EH (cell line): ENCODE results near the gene IBA57.
A peak's percentile ranks its signal among the peaks of the same experiment; 100 is the strongest.

ENCODE experiments used
- DNase-seq: peaks from one replicate; pipeline ENCODE4 v3.0.0-alpha.2; 2015; ENCODE audit warnings: low read depth

IBA57 gene

DNA sequence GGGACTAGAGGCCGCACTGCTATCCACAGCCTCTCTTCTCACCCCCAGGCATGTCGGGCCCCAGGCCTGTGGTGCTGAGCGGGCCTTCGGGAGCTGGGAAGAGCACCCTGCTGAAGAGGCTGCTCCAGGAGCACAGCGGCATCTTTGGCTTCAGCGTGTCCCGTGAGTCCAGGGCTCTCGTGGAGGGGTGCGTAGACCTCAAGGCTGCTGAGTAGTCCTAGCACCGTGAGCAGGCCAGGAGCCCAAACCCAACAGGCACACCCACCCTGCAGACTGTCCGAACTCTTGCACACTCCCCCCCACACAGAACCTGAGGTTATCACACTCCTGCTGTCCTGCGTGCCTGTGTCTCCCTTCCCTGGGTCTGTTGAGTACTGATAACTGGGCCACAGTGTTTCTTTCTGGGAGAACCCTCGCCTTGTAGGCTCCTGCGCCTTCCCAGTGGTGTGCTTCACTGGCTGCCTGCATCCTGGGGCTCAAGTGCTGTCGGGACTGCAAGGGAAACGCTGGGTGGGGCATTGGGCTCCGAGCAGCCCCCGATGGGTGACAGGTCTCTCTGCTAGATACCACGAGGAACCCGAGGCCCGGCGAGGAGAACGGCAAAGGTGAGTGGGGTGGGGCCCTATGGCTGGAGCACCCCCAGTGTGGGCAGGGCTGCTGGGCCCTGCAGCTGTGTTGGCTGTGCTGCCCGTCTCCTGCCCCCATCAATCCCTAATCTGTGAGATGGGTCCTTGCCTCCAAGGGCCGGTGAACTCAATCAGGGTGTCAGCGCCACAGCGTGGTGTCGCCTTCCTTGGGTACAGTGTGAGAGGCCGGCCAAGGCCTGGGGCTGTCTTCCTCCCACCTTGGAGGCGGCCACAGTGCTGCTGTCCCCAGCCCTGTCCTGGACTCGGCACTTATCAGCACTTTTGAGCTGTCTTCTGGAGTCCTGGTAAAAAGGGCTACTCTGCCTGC lies 19.9 kb upstream of the IBA57 start:
- DNase-seq, result no peak

DNA sequence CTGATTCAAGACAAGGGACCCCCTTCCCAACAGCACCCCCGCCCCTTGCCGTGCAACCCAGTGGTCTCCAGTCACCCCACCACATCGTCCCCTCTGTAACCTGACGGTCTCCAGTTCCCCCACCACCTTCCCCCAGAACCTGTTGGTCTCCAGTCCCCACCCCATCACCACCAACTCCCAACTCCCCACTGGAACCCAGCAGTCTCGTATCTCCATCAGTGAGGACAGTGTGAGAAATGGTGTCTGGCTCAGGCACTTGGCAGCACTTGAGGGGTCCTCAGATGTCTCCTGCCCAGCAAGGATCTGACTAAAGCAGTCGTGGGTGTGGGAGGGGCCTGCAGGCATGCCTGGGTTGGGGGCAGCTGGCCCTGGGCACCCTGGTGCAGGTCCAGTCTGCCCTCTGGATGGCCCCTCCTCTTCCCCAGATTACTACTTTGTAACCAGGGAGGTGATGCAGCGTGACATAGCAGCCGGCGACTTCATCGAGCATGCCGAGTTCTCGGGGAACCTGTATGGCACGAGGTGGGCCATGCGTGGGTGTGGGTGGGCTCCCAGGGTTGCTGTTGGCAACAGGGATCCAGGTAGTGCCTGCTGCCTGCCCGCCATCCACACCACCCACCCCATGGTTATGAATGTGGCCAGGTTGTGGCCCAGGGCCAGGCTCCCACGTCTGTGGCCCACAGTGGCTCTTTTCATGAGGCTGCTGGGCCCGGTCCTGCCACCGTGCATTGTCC lies 19.0 kb upstream of the IBA57 start:
- DNase-seq, result no peak

DNA sequence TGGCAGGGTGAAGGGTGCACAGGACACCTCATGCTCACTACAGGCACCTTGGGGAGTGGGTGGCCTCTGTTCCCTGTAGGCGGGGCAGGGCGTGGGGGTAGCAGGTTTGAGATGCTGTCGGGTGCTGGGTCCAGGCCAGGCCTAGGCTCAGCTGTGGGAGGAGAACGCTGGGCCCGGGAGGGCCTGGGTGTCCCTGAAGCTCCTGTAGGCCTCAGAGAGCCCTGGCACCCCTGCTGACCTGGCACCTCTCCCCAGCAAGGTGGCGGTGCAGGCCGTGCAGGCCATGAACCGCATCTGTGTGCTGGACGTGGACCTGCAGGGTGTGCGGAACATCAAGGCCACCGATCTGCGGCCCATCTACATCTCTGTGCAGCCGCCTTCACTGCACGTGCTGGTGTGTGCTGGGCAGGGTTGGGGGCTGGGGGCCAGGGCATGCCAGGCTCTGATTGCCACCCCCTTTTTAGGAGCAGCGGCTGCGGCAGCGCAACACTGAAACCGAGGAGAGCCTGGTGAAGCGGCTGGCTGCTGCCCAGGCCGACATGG lies 18.4 kb upstream of the IBA57 start:
- DNase-seq, result no peak

DNA sequence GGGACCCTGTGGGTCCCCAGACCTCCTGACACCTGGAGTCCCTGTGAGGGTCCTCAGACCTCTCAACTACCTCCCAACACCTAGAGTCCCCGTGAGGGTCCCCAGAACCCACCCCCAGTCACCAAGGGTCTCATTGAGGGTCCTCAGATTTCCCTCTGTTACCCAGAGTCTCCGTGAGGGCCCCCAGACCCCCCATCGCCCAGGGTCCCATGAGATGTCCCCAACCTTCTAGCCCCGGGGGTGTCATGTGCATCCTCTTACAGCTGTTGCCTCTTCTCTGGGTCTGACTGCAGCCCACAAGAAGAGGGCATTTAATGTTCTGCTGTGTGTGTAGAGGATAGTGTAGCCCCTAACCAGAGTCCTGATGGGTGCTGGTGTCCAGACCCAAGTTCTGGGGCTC lies 17.8 kb upstream of the IBA57 start:
- no peak for DNase-seq

DNA sequence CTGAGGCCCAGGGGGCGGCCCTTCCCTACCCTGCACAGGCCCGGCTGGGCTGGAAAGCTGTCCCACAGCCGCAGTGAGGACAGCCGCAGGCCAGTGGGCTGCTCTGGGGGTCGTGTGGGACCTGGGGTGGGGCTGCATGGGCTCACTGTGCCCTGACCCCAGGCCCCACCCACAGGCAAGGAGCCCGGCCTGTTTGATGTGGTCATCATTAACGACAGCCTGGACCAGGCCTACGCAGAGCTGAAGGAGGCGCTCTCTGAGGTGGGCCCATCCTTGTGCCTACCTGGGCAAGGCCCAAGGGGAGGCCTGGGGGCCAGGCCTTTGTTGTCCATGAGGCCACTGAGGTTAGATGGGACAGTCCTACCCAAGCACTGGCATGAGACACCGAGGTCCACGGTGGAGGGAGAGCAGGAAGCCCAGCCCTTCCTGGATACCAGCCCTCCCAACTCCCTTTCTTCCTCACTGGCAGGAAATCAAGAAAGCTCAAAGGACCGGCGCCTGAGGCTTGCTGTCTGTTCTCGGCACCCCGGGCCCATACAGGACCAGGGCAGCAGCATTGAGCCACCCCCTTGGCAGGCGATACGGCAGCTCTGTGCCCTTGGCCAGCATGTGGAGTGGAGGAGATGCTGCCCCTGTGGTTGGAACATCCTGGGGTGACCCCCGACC lies 17.3 kb upstream of the IBA57 start:
- DNase-seq, result peak; percentile 17

DNA sequence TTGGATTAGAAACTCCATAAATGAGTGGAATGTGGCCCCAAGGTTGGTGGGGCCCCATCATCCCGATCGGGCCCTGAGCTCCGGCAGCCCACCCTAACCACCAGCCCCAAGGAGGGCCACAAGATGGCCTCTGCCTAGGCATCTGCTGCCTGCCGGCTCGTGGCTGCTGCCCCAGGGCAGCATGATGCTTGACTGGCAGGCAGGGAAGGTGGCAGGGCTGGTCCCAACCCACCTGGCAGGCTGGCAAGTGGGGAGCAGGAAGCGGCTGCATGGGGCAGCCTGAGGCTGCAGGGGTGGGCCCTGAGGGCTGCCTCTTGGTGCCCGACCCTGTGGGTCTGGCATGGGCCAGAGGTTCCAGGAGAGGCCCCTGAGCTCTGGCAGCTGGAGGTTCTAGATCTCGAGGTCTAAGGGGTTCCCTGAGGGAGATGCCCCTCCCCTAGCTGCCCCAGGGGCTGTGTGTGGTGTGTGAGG lies 16.6 kb upstream of the IBA57 start:
- DNase-seq, result no peak

DNA sequence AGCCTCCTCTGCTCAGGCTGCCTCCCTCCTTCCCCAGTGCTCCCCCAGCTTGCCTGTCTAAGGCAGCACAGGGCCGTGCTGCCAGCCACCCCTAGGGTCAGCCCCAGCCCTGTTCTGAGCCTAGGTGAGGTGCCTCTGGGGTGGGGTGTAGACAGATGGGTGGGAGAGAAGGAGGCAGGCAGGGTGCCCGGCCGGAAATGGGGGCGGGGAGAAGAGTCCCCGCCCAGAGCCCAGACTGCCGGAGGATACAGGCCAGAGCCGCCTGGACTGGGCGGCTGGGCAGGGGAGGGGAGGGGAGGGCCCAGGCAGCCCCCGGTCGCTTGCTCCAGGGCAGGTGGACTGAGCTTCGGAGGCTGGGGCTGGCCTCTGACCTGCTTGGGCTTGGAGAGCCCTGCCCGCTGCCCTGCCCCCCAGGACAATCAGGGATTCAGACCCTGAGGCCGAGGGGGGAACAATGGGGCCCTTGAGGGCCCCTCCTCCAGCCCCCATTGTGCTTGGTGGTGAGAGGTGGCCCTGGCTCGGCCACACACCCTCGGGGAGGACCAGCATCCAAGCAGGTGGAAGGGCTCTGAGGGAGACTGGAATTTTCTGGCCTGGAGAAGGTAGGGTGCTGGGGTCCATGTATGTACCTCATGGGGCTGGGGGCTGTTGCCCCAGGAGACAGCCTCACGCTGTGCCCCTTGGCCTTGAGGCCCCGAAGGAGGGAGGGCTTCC lies 16.0 kb upstream of the IBA57 start, which contains the start of gene GJC2:
Gene GJC2 (plus strand): TSS at position 525 of the 714 bp plus-strand sequence. CDS start 7,829 bp downstream, outside the sequence.
- DNase-seq, result peak; percentile 50

DNA sequence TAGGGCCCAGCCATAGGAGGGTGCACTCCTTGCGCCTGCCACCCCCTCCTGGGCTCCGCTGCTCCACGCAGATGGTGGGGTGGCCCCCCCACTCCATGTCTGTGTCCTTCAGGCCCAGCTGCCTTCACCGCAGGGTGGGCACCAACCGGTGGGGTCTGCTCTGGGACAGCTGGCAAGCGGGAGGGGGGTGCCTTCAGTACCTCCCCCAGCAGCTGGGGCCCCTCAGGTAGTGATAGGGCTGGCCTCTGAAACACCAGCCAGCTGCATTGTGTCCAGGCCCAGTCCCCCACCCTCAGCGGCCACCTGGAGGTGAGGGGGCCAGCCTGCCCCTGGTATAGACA lies 15.5 kb upstream of the IBA57 start:
- DNase-seq, result no peak

DNA sequence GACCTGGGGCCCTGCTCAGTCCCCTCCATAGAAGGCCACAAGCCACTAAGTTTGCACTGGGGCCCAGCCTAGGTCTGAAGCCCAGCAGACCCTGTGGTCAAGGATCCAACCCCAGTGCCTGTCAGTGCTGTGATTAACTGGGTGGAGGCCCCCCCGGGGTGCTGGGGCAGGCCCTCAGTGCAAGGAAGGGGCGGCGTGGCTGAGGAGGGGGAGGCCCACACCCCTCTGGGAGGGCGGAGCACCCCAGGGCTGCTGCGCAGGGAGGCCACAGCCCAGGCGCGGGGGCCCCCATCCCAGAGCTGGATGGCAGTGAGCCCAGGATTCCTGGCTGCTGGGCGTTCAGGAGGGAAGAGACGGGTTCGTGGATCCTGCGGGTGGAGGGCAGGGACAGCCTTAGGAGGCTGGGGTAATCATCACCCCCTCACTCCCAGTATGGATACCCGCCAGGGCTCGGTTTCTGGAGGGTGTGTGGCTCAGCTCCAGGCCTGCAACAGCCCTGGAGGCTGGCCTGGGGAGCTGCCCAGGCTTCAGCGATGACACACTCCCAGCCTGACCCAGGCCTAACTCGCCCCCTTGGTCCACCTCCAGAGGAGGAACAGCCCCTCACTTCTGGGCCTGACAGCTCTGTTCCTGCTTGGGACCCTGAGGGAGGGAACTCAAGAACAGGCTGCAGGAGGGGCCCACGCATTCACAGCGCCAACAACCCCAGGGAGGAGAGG lies 15.0 kb upstream of the IBA57 start:
- DNase-seq, result peak; percentile 77

DNA sequence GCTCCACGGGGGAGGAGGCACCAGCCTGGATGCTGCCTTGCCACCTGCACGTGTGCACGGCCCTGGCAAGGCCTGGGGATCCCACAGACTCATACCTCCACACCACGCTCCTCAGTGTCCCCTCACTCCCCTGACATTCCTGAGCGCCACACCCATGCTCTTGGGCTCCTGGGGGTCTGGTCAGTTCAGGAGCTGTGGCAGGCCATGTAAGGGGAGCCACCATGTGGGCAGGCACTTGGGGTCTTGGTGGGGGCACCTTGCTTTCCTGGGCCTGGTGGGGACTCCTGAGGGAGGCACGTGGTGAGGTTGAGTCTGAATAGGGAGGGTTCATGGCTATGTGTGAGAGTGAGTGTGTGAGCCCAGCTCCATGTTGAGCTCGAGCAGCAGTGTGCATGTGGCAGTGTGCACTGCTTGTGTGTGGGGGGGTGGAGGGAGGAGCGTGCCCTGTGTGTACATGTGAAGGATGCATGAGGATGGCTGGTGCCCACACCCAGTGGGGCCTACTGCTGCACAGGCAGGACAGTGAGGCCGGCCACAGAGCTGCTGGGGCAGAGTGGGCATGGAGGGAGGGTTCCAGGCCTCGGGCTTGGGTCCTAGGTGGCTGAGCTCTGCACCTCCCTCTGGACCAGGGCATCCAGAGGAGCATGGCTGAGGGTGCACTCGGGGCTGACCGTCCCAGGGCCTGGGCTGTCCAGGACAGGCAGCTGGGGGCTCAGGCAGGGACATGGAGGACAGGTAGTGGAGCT lies 14.3 kb upstream of the IBA57 start:
- DNase-seq, result no peak

DNA sequence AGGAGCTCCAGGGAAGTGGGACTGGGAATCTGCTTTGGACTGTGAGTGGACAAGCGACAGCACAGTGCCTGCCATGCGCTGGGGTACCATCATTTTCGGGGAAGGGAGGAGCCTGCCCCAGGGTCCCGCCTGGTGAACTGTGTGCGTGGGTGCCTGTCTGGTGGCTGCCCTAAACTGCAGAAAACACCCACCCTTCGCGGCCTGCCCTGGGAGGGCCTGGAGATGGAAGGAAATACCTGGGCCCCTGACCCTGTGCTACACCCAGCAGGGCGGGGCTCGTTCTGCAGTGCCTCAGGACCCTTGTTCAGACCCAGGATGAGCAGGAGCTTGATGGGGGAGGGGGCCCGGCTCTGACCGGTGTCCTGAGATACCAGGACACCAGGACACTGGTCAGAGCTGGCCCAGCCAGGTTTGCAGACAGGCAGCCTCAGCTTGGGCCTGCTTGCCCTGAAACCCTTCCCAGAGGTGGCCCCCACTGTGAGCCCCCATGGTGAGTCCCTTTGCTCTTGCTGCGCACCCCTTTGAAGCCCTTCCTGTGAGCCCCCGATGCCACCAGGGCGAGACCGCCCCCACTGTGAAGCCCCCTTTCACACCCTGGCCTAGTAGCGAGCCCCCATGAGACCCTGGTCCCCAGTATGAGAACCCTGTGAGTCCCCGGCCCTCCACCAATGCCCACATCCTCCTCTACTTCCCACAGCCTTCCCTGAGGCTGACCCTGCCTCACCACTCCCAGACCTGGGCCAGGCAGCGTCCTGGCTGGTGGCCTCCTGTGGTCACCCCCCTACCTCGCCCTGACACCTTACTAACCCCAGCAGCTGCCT lies 13.3 kb upstream of the IBA57 start:
- no peak for DNase-seq

DNA sequence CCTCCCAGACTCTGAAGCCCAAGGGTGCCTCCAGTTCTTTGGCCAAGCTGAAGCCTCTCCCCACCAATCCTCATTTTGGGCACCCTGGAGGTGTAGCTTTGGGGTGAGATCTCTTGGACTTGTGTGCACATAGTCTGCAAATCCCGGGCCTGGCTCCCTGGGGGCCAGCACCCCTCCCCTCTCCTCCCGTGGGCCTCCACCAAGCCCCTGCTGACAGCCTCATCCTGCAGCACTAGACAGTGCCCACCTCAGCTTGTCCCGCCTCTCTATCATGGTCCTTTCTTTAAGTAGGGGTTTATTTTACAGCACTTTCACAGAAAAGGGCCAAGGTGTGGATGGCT lies 12.7 kb upstream of the IBA57 start:
- DNase-seq, result no peak

DNA sequence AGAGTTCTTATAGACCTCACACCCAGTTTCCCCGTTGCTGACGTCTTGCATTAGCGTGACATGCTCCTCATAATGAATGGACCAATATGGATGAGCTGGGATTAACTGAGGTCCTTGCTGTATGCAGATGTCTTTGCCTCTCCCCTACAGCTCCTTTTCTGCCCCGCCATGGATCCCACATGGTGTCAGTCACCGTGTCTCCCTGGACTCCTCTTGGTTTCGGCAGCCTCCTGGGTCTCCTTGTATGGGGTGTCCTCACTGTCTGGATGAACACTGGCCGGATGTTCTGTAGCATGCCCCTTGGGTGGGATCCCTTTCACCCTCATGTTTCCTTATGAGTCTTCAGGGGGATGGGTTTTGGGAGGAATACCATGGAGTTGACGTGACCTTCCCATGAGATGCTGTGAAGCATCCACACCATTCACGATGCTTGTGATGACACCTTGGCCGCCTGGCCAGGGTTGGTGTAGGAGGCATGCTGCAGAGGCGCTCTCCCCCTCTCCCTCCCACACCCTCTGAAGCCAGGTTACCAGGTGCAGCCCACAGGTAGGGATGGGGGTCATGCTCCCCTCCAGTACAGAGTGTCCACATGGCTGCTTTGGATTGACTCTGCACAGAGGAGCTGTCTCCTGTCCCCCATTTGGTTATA lies 11.5 kb upstream of the IBA57 start:
- DNase-seq, result no peak

DNA sequence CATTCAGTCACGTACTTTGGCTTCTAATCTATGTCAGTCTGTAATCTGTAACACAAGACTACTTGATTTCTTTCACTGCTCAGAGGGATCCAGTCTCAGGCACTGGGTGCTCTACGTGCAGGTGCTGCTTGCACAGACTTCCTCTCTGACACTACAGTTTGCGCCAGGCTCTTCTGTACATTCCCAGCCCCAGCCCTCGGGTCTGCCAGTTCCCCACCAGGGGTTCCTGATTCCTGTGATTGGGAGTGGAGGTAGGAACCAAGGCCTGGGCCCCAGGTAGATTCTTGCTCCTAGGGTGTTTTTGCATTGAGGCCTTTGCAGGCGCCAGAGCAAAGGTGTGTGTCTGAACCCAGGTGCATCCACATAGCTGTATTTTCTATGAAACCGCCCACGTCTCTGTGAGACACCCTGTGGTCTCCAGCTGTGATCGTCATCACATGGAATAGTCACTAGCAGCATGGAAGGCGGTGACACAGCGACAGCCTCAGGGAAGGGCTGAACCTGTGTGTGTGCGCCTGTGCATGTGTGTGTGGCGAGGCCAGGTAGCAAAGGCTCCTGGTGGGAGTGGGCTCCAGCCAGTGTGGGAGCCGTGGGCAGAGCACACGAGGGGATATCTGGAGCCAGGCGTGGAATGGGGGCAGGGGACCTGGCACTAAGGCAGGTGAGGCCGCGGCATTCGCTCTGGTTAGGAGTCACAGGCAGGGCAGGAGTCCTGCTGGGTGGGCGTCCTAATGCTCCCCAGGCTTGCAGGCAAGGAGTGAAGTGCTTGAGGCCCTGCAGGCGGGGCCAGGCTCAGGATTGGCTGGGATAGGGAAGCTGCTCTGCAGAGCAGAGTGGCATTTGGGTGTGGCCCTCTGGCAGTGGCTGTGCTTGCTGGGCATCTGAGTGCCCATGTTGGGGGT lies 10.7 kb upstream of the IBA57 start:
- DNase-seq, result no peak

DNA sequence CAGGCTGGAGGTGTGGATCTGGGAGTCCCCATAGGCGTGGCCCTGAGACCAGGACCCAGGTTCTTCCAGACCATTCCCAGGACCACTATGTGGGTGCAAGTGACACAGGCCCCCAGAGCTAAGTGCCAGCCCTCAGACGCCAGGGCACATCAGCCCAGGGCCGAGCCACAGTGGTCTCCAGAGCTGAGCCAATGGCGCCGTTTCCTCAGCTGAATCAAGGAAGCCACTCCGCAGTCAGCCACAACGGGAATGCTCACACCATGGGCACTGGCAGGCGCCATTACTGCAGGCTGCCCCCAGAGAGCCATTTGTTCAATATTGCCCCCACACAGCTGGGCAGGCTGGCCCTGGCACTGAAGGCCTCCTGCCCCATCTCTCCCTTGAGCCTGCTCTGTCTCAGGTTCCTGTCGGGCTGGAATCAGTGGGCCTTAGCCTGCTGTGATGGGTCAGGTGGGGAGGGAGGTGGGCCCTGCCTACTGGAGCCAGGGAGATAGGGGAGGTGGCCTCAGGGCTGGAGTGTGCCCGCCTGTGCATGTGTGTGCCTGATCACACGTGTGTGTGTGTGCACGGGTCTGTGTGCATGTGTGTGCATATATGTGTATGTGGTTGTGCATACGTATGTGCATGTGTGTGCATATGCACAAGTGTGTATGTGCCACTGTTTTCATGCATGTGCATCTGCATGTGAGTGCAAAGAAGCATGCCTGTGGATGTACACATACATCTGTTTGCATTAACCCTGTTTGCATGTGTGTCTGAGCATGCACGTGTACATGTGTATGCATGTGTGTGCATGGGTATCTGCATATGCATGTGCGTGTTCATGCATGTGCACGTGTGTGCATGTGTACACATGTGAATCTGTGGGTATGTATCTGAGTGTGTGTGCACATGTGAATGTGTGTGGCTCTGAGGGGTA lies 9.7 kb upstream of the IBA57 start:
- DNase-seq, result no peak

DNA sequence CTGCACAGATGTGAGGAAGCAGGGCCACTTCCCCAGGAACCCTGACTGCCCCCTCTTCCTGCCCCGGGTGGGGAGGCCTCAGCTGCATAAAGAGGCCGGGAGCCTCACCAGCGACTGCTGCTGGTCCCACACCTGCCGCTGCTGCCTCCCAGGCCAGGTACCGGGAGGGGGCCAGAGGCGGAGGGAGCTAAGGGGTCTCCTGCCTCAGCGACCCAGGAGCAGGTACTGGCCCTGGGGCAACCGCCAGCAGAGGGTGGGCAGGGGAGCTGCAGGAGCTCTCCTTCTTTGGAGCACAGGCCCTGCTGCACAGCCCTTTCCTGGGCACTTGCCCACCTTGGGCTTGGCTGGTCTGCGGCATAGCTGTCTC lies 9.1 kb upstream of the IBA57 start:
- no peak for DNase-seq
